Right ventricle myocardium superior (tissue), 1 donor: ENCODE data around the gene IDUA. TPM values are rescaled to one million over a fixed set of nuclear protein-coding genes. Genes with fewer than 3 reads are reported as not detected.
"Not testable (repeated sequence)": the region's sequence is repeated elsewhere in the genome, so short reads cannot be mapped to it uniquely, and the experiment has no call there.

ENCODE experiments used
- ATAC-seq: fragments of 200-7000 bp; cut with Tn5 transposase; one replicate; pipeline ENCODE4 v1.9.1; 2020; ENCODE audit warnings: mild to moderate bottlenecking; ENCODE audit not compliant: poor library complexity
- DNase-seq: peaks from one replicate; pipeline ENCODE4 v3.0.0-alpha.2; 2020
- intact Hi-C: fragments of 100-400 bp; cut with DNase I; formaldehyde crosslinking; loops from one replicate; pipeline ENCODE4 v1.11.2; 2022
- total RNA-seq: library from RNA; stranded (reverse); fragmentation: NEBNext Ultra II Directional; extraction: Animal tissue kit (Norgen Biotek cat#: 25700); gene quantifications from one replicate; pipeline ENCODE4 v1.2.1, GENCODE V29; 2021
- donor health status: DM: no; HTN: yes; CAD: no; lungs with severe emphysema.

Gene IDUA
- total RNA-seq, 1 donor from 2014 or later: 8.4 TPM

DNA sequence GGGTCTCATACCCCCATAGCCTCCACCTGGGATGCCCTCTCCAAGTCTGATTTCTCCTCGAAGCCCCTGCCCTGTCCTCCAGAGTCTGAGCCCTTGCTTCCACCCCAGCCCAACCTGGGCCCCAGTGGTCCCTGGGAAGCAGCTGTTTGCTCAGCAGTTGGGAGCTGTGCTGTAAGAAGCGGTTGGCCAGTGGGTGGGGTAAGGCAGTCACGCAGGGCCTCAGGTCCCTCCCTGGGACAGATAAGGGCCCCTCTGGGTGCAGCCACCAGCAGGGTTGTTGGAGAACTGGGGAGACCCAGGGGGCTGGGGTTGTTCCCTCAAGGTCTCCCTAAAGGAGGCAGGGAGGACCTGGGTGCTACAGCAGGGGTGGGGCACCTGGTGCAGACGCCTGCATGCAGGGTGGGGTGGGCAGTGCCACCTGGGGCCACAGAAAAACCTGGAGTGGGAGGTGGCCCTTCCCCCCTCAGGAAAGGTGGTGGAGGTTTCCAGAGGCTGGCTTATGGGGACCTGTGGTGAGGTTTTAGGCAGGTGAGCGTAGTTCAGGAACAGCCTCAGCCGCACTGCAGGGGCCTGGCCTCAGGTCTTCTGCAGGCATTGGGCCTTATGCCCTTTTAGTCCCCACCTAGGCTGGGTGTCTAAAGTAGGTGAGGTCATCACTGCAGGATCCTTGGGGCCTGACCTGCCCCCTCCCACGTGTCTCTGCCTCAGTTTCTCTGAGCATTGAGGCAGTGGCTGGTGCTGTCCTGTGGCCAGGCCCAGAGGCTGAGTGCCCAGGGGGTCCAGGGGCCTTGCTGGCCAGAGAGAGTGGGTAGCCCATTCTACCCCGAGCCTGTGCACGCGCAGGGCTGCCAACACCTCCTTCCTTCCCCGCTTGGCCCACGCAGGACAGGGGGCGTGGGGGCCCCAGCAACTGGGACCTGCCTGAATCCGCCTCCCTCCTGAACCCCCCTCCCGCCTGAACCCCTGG is 9.5 kb downstream of the IDUA start:
- no peak for ATAC-seq
- intact Hi-C loops: no loop called here
- no peak for DNase-seq

DNA sequence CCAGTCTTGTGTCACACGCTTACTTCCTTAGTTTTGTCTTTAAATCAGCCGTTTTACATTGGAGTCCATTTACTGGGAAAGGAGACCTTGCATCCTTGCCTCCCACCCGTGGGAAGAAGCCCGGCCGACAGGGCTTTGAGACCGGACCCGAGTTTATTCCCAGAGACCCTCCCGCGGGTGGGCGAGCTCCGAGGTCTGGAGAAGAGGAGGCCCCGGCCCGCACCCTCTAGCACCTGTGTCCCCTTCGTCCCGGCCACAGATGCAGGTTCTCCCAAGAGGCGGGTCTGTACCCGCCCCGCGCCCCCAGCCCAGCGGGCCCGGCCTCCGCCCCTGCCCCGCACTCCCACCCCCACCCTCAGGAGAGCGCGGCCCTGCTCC is 10.1 kb downstream of the IDUA start:
- ATAC-seq (no peak), DNase-seq (no peak)
- intact Hi-C loops: no loop called here

DNA sequence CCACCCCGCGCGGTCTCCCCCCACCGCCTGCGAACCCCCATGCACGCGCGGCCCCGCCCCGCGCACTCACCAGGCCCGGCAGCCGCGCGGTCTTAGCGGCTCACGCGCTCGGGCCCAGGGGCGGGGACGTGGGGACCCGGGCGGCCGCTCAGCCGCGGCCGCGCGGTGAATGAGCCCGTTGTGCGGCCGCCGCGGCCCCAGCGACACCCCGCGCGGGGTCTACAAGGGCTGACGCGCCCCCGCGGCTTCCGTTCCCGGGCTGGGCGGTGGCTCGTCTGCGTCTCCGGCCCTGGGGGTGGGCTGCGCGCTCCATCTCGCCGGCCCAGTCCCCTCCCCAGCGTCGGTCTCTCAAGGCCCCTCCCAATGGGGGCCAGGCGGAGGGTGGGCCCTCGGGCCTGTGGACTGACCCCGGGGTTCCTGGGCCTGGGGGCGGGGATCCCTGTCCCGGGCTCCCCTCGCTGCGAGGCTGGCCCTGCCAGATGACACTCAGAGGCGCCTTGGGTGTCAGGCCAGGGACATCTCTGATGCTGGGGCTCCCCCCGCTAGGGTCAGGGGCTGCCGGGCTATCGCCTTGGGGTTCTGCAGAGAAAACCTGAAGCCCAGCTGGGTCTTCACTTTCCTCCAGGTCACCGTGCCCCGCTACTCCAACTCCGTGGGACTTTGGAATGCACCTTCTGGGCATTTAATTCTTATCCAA is 10.7 kb downstream of the IDUA start:
- DNase-seq: no peak
- intact Hi-C loops: no loop called here
- ATAC-seq: peak; percentile 32

DNA sequence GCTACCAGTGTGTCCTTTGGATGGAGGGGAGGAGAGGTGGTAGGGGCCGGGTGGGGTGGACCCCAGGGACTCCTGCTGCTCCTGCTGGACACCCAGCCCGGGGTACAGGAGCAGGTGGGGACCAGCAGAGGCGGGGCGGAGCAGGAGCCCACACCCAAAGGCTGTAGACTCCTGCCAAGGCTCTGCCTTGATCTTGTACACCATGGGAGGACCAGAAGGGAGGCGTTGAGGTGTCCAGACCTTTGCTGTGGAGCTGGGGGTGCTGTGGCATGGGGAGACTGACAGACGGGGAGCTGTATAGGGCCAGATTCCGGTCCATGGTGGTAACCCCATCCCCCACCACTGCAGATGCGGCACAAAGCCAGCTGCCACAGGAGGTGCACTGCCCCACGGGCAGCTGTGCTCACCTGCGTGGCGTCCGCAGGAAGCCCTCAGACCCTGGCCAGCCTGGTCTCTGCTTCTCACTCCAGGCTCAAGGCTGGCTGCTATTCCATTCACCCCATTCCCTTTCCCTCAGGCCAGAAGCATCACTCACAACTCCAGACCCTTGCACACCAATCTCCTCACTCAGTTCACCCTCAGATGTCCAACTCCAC is 11.3 kb downstream of the IDUA start:
- intact Hi-C loops: no loop called here
- DNase-seq (no peak), ATAC-seq (no peak)

DNA sequence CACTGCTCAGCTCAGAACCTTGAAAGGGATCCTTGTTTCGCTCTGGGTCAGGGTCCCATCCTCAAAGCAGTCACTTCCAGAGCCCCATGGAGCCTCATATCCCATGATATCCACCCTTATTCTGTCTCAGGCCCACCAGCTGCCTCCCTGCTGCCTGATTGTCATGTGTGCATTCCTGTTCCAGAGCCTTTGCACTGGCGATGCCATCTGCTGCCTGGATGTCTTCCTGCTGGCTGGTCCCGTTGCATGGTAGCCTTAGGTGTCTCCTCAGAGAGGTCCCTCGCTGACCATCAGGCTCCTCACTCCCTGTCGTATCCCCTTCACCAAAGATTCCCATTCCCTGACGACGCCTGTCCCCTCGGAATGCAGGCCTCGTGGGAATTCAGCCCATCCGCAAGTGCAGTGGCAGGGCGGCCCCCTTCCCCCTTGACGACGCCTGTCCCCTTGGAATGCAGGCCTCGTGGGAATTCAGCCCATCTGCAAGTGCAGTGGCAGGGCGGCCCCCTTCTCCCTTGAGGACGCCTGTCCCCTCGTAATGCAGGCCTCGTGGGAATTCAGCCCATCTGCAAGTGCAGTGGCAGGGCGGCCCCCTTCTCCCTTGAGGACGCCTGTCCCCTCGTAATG is 12.5 kb downstream of the IDUA start:
- DNase-seq, intact Hi-C loops, ATAC-seq: not testable (repeated sequence)

DNA sequence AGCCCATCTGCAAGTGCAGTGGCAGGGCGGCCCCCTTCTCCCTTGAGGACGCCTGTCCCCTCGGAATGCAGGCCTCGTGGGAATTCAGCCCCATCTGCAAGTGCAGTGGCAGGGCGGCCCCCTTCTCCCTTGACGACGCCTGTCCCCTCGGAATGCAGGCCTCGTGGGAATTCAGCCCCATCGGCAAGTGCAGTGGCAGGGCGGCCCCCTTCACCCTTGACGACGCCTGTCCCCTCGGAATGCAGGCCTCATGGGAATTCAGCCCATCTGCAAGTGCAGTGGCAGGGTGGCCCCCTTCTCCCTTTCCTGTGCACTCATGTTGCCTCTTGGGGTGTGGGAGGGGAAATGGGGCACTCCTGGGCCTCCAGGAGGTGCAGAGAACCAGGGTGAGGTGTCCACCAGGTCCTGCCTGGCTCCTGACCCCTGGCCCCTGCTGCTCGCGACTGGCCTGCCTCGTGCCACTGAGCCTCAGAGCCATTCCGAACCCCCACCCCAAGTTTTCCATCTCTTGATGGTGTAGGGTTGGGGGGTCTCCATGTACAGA is 13.1 kb downstream of the IDUA start:
- no peak for DNase-seq
- ATAC-seq: no peak
- intact Hi-C loops: no loop called here

DNA sequence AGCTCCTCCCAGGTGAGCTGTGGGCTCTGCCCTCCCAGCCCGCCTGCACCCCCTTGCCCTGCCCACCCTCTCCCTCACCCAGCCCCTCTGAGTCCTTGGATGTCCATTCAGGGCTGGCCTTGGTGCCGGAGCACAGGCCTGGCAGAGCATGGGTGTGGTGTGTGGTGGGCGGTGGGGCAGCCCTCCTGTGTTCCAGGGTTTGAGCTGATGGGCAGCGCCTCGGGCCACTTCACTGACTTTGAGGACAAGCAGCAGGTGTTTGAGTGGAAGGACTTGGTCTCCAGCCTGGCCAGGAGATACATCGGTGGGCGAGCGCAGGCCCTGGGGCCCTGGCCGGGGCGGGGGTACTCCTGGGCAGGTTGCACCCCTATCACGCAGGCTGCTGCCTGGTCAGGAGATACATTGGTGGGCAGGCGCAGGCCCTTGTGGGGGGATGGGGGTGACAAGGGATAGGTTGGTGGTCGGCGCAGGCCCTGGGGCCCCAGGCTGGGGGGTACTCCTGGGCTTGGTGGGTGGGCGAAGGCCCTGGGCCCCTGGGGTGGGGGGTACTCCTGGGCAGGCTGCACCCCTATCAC is 13.9 kb downstream of the IDUA start:
- intact Hi-C loops: no loop called here
- ATAC-seq (no peak), DNase-seq (no peak)

DNA sequence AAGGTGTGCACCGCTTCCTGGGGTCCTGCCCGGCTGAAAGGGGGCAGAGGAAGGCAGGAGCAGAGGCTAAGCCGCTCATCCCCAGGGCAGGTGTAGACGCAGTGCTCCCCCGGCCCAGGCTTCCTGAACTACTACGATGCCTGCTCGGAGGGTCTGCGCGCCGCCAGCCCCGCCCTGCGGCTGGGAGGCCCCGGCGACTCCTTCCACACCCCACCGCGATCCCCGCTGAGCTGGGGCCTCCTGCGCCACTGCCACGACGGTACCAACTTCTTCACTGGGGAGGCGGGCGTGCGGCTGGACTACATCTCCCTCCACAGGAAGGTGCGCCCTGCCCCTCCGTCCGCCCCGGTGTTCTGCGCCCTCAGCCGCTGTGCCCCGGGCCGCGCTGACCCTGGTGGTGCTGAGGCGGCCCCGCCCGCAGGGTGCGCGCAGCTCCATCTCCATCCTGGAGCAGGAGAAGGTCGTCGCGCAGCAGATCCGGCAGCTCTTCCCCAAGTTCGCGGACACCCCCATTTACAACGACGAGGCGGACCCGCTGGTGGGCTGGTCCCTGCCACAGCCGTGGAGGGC is 14.8 kb downstream of the IDUA start:
- no peak for DNase-seq
- intact Hi-C loops: no loop called here
- ATAC-seq: no peak

DNA sequence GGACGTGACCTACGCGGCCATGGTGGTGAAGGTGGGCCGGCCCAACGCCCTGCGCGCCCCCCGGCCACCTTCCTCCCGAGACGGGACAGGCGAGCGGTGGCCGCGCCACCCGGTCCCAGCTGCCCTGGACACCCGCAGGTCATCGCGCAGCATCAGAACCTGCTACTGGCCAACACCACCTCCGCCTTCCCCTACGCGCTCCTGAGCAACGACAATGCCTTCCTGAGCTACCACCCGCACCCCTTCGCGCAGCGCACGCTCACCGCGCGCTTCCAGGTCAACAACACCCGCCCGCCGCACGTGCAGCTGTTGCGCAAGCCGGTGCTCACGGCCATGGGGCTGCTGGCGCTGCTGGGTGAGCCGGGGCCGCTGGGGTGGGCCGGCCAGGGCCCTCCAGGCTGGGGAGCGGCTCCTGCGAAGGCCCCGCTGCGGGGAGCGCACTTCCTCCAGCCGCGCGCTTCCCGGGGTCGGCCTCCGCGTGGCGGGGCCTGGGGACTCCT is 15.3 kb downstream of the IDUA start:
- intact Hi-C loops: no loop called here
- ATAC-seq: peak; percentile 20
- DNase-seq: no peak

DNA sequence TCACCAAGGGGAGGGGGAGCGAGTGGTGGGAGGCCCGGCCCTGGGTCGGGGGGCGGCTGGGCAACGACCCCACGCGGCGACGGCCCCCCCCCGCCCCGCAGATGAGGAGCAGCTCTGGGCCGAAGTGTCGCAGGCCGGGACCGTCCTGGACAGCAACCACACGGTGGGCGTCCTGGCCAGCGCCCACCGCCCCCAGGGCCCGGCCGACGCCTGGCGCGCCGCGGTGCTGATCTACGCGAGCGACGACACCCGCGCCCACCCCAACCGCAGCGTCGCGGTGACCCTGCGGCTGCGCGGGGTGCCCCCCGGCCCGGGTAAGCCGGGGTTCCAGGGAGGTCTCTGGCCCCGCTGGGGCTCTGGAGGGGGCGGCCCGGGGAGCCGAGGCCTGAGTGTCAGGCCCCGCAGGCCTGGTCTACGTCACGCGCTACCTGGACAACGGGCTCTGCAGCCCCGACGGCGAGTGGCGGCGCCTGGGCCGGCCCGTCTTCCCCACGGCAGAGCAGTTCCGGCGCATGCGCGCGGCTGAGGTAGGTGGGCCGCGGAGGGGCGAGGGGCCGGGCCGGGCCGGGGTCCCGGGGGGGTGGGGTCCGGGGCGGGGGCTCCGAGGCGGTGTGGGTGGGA is 15.9 kb downstream of the IDUA start:
- no peak for ATAC-seq
- DNase-seq: no peak

DNA sequence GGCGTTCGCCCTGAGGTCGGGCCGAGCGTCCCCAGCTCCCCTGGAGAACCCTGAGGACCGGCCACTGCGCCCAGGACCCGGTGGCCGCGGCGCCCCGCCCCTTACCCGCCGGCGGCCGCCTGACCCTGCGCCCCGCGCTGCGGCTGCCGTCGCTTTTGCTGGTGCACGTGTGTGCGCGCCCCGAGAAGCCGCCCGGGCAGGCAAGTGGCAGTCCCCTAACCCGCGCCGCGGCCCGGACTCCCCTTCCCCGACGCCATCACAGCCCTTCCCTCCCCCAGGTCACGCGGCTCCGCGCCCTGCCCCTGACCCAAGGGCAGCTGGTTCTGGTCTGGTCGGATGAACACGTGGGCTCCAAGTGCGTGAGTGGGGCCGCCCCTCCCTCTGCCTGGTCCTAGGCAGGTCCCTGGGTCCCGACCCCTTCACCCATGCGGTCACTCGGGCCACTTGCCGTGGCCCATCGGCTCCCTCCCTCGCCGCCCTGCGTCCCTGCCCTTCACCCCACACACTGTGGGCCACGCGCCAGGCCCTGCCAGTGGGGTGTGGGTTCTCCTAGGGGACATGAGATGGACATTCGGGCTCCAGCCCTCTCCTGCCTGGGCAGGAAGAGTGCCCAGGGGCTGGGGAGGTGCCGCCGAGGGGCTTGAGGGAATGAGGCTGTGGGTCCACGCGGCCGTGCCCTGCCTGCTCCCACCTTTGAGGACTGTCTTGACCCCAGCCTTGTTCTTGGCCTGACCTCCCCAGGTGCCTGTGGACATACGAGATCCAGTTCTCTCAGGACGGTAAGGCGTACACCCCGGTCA is 16.6 kb downstream of the IDUA start:
- no peak for ATAC-seq
- intact Hi-C loops: no loop called here
- no peak for DNase-seq

More for the DNA sequence above, 15.9 kb downstream of the IDUA start:
- intact Hi-C loops: no loop called here

DNA sequence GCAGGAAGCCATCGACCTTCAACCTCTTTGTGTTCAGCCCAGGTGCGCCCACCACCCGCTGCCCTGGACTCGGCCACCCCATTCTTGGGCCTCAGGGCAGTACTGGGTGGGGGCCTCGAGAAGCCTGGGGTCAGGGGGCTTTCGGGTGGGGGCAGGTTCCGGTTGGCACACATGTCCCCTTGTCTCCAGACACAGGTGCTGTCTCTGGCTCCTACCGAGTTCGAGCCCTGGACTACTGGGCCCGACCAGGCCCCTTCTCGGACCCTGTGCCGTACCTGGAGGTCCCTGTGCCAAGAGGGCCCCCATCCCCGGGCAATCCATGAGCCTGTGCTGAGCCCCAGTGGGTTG is 17.2 kb downstream of the IDUA start:
- ATAC-seq (no peak), DNase-seq (no peak)
- intact Hi-C loops: no loop called here

DNA sequence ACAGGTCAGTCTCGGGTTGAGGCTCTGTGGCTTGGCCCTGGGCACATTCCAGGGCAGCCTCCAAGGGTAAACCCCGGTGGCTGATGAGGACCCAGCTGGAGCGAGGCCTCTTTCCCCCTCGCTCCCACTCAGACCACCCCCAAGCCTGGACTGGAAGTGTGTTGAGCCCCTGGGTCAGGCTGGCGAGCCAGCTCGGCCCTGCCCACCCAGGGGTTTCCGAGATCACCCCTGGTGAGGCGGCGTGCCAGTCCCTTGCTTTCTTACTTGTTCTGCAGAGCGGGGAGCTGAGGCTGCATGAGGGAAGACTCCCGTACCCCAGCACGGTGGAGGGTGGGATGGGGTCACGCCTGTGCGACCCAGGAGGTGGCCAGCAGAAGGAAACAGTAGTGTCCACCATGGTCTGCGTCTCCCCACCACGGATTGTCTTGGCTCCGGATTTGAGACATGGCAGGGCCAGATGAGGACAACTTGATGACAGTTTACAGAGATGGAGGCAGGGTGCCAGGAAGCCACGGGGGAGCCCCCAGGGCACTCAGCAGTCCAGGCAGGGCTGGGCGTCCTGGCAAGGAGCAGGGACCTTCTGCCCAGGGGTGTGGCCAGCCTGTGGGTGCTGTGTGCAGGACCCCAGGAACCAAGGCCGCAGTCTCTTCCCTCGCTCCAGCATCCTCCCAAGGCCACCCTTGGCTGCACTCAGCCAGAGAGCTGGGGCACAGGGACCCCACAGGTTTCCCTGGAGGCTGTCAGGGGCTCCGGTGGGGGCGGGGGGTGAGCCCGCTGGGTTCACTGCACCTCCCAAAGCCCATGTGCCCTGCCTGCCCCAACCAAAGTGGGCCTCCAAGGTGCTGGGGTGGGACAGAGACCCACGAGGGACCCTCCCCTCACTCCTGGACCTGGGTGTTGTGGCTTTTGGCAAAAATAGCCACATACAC is 18.0 kb downstream of the IDUA start:
- ATAC-seq: no peak
- intact Hi-C loops: no loop called here
- DNase-seq: peak; percentile 71

DNA sequence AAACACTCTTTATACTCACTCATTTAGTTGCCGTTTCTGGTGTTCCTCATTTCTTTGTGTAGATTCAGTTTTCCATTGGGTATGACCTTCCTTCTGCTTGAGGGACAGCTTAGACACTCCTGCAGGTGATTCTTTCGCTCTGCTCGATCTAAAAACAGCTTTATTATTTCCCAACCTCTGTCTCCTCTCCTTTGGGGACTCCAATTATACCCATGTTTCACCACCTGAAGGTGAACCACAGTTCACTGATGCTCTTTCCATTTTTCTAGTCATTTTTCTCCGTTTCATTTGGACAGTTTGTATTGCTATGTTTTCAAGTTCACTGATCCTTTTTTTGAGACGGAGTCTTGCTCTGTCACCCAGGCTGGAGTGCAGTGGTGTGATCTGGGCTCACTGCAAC is 20.0 kb downstream of the IDUA start:
- no peak for ATAC-seq
- DNase-seq: no peak
- intact Hi-C loops: no loop called here

DNA sequence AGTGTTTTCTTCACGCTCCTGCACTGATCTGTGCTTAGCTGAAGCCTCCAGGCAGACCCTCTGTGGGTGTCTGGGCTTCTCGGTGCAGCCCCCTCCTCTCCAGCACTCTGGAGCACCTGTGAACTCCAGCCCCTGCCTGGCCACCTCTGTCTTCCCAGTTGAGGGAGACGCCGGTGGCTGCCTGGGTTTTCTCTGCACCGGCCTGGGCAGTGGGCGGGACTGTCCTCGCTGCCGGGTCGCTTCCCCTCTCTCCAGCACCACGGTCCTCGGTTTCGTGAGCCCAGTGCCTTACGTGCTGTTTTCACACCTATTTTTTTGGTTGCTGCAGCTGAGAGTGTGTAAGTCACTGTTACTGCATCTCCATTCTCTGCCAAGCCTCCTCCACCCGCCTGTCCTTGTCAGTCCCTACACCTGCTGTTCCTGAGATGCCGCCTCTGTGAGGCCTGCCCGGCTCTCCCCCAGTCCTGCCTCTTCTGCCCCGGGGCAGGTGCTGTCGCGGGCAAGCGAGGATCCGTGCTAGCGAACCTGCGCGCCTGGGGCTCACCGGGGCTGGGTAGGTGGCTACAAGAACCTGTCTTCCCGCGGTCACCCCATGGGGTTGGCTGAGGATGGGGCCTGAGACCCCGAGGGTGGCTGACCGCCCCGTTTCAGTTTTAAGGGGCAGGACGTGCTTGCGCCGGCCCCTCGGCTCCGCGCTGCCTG is 22.1 kb downstream of the IDUA start:
- ATAC-seq: no peak
- intact Hi-C loops: no loop called here
- peak; percentile 69 for DNase-seq
